ENCODE measurements around the gene MESP2. TPM values are rescaled to one million over a fixed set of nuclear protein-coding genes. Genes with fewer than 3 reads are reported as not detected.

Gene MESP2
- total RNA-seq, 1 experiment from 2014 or later, result 0.28 TPM

DNA sequence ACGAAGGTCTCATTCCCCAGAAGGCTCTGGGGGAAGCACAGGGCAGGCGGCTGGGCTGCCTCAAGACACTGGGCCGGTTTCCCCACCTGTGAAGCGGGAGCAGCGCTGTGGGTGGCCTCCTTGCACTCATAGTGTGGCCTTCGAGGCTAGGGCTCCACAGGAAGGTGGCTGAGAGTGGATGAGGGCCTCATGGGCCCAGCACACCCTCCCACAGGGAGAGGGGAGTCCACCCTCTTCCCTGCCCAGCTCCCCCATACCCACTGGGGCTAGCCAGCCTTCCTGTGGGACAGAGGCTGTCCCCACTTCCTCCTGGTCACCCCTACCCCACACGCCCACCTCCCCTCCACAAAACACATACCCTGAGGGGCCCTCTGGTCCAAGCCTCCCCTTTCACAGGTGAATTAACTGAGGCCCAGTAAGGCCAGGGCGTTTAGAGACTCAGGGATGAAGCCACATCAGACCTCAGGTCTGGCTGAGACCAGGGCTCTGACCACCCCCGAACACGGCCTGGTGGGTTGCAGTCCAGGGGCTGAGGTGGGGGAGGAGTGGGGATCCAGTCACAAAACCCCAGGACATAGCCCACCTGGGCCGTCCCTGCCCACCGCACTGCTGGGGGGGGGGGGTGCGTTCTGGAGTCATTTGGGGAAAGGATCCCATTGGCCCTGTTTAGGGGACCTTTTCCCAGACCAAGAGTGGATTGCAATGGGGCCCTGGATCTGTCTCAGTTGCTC lies 37.4 kb downstream of the MESP2 start:
- Histone ChIP-seq H2AFZ (ENCODE audit: low read length) (no peak overlapping the region), H3K14ac (ENCODE audit: insufficient read depth, low read length) (no peak overlapping the region), H2AK5ac (ENCODE audit: insufficient read length, low read length) (no peak overlapping the region), H3K56ac (ENCODE audit: insufficient read length, low read depth, low read length) (no peak overlapping the region), H3K27me3 (ENCODE audit: insufficient read depth, low read length) (peaks cover 14% of the 10 kb centered on the region; the same call in 1 of the 2 replicates), H2BK20ac (ENCODE audit: low read depth, low read length, poor library complexity, severe bottlenecking) (no peak overlapping the region), H3K9ac (ENCODE audit: extremely low read depth, insufficient read length, low read length) (no peak overlapping the region), H3K79me1 (ENCODE audit: insufficient read depth, low read depth, low read length, poor library complexity, severe bottlenecking) (no peaks in the 10 kb centered on the region), H3K18ac (ENCODE audit: insufficient read length, low read depth, low read length) (no peak overlapping the region), H3K4me2 (ENCODE audit: insufficient read depth, insufficient read length, low read length) (peak overlapping the region; percentile 30), H3K23me2 (ENCODE audit: insufficient read length, low read depth, low read length, poor library complexity, severe bottlenecking) (peaks cover 9% of the 10 kb centered on the region), H3K79me2 (ENCODE audit: insufficient read depth, low read length) (no peaks in the 10 kb centered on the region), H4K91ac (ENCODE audit: insufficient read length, low read depth, low read length) (no peak overlapping the region), H2BK15ac (ENCODE audit: low read depth, low read length) (no peak overlapping the region), H3K27ac (ENCODE audit: insufficient read length, low read depth, low read length) (no peak overlapping the region), H4K20me1 (ENCODE audit: control insufficient read depth, insufficient read depth, insufficient read length) (no peaks in the 10 kb centered on the region), H4K5ac (ENCODE audit: insufficient read length, low read depth, low read length) (no peak overlapping the region), H3T11ph (ENCODE audit: low read length) (no peak overlapping the region), H3K23ac (ENCODE audit: insufficient read length, low read depth, low read length) (no peak overlapping the region), H3K4ac (ENCODE audit: low read depth, low read length) (no peak overlapping the region), H3K4me1 (ENCODE audit: insufficient read depth, low read length) (no peaks in the 10 kb centered on the region), H4K8ac (replicated peaks; ENCODE audit: insufficient read length, low read depth, low read length) (no peak overlapping the region), H2BK120ac (ENCODE audit: low read depth, low read length, poor library complexity, severe bottlenecking) (no peak overlapping the region), H2BK12ac (ENCODE audit: insufficient read length, low read depth, low read length) (no peak overlapping the region), H2BK5ac (ENCODE audit: insufficient read length, low read length) (no peak overlapping the region), H3K9me3 (ENCODE audit: control insufficient read depth, low read depth, low read length) (no peaks in the 10 kb centered on the region)
- Mint-ChIP-seq H3K36me3 (ENCODE audit: insufficient read depth in 1 of 3, low read depth in 3 of 3) (peaks cover 0 to 11% (median 0%) of the 10 kb centered on the region in 3 experiments; a peak in 2 of 7 replicates), H3K27me3 (ENCODE audit: low read depth) (peaks cover 45% of the 10 kb centered on the region), H3K9me3 (peaks cover 13 to 17% of the 10 kb centered on the region in 2 experiments), H3K4me3 (peak overlapping the region; percentile 57 to 62; a peak in 3 of 5 replicates), H3K27ac (no peak overlapping the region), H3K4me1 (peaks cover 6 to 16% of the 10 kb centered on the region in 2 experiments; a peak in 3 of 4 replicates)
- DNase-seq, result no peak
- TF ChIP-seq, protein P1, sequence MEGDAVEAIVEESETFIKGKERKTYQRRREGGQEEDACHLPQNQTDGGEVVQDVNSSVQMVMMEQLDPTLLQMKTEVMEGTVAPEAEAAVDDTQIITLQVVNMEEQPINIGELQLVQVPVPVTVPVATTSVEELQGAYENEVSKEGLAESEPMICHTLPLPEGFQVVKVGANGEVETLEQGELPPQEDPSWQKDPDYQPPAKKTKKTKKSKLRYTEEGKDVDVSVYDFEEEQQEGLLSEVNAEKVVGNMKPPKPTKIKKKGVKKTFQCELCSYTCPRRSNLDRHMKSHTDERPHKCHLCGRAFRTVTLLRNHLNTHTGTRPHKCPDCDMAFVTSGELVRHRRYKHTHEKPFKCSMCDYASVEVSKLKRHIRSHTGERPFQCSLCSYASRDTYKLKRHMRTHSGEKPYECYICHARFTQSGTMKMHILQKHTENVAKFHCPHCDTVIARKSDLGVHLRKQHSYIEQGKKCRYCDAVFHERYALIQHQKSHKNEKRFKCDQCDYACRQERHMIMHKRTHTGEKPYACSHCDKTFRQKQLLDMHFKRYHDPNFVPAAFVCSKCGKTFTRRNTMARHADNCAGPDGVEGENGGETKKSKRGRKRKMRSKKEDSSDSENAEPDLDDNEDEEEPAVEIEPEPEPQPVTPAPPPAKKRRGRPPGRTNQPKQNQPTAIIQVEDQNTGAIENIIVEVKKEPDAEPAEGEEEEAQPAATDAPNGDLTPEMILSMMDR (conservative IDR thresholded peaks at IDR 0.05), result no peak
- no CpG with 5 or more reads among the region's 13 CpGs for WGBS (ENCODE audit: extremely low coverage, insufficient read length, low lambda C conversion rate)
